ENCODE results near the gene BOLA2B. TPM values are rescaled to one million over a fixed set of nuclear protein-coding genes. Genes with fewer than 3 reads are reported as not detected.

BOLA2B gene
- polyA plus RNA-seq, 1 donor from 2014 or later = 487 TPM

DNA sequence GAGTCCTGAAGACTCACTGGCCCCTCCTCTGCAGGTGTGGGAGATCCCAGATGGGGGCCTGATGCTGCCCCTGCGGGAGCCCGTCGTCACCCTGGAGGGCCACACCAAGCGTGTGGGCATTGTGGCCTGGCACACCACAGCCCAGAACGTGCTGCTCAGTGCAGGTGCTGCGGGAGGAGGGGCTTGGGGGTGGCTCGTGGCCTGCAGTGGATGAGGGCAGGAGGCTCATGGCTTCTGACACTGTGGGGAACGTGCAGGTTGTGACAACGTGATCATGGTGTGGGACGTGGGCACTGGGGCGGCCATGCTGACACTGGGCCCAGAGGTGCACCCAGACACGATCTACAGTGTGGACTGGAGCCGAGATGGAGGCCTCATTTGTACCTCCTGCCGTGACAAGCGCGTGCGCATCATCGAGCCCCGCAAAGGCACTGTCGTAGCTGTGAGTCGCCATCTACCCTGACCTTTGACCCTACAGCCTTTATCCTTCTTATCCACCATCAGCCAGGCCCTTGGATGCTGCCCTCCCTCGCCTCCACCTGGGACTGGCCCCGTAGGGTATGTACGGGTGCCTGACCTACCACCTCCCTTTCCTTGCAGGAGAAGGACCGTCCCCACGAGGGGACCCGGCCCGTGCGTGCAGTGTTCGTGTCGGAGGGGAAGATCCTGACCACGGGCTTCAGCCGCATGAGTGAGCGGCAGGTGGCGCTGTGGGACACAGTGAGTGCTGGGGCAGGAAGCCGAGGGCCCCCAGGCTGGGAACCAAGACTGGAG lies 6.5 kb downstream of the BOLA2B start:
- no peaks in the 10 kb centered on the region for H4K20me1 ChIP-seq (ENCODE audit: insufficient read depth)
- no peak overlapping the region for H3K9ac ChIP-seq (ENCODE audit: low read length)
- H3K4me2 ChIP-seq (ENCODE audit: low read length) = no peak overlapping the region
- no peaks in the 10 kb centered on the region for H3K9me2 ChIP-seq (ENCODE audit: insufficient read depth, low read length)
- H3K9me3 ChIP-seq (ENCODE audit: low read length) = no peaks in the 10 kb centered on the region
- H3K79me2 ChIP-seq (replicated peaks; ENCODE audit: insufficient read depth, low read length) = peaks cover 9% of the 10 kb centered on the region
- no peak overlapping the region for H2AFZ ChIP-seq (ENCODE audit: low read depth, low read length)
- no peaks in the 10 kb centered on the region for H3K27me3 ChIP-seq (ENCODE audit: insufficient read depth, low read depth, low read length)
- no peaks in the 10 kb centered on the region for H3K36me3 ChIP-seq (ENCODE audit: insufficient read depth, low read length)
- no peak for TF ChIP-seq EZH2 (IDR thresholded peaks at IDR 0.05; ENCODE audit: borderline replicate concordance, insufficient read depth, low read length, poor library complexity, severe bottlenecking)
- TF ChIP-seq, protein P1, sequence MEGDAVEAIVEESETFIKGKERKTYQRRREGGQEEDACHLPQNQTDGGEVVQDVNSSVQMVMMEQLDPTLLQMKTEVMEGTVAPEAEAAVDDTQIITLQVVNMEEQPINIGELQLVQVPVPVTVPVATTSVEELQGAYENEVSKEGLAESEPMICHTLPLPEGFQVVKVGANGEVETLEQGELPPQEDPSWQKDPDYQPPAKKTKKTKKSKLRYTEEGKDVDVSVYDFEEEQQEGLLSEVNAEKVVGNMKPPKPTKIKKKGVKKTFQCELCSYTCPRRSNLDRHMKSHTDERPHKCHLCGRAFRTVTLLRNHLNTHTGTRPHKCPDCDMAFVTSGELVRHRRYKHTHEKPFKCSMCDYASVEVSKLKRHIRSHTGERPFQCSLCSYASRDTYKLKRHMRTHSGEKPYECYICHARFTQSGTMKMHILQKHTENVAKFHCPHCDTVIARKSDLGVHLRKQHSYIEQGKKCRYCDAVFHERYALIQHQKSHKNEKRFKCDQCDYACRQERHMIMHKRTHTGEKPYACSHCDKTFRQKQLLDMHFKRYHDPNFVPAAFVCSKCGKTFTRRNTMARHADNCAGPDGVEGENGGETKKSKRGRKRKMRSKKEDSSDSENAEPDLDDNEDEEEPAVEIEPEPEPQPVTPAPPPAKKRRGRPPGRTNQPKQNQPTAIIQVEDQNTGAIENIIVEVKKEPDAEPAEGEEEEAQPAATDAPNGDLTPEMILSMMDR (IDR thresholded peaks at IDR 0.05; ENCODE audit: poor library complexity, severe bottlenecking) = peak; percentile 29
- H3K4me3 ChIP-seq (ENCODE audit: low read length) = no peak overlapping the region
- no peak overlapping the region for H3K27ac ChIP-seq (ENCODE audit: low read length)
- no peaks in the 10 kb centered on the region for H3F3A ChIP-seq (ENCODE audit: insufficient read depth, low read length, poor library complexity, severe bottlenecking)

DNA sequence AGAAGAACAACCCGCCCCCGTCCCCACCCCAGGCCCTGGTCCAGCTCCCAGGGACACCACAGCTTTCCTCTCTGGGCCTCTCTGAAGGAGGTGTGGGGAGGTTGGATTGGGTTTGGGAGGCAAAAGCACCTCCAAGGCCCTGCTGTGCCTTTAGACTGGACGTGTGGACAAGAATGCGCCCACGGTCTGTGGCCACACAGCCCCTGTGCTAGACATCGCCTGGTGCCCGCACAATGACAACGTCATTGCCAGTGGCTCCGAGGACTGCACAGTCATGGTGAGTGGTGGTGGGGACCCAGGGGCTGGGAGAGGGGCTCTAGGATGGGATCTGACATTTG lies 7.1 kb downstream of the BOLA2B start:
- no peak for TF ChIP-seq POLR2AphosphoS5 (IDR thresholded peaks at IDR 0.05)
- no peak for TF ChIP-seq SMC3 (conservative IDR thresholded peaks at IDR 0.05; ENCODE audit: poor library complexity)
- no peak for TF ChIP-seq RAD21 (conservative IDR thresholded peaks at IDR 0.05)
- TF ChIP-seq, protein P1 (IDR thresholded peaks at IDR 0.05; ENCODE audit: poor library complexity, severe bottlenecking) = no peak
- no peak for TF ChIP-seq EP300 (conservative IDR thresholded peaks at IDR 0.05; ENCODE audit: poor library complexity, severe bottlenecking)
- TF ChIP-seq, protein P2, sequence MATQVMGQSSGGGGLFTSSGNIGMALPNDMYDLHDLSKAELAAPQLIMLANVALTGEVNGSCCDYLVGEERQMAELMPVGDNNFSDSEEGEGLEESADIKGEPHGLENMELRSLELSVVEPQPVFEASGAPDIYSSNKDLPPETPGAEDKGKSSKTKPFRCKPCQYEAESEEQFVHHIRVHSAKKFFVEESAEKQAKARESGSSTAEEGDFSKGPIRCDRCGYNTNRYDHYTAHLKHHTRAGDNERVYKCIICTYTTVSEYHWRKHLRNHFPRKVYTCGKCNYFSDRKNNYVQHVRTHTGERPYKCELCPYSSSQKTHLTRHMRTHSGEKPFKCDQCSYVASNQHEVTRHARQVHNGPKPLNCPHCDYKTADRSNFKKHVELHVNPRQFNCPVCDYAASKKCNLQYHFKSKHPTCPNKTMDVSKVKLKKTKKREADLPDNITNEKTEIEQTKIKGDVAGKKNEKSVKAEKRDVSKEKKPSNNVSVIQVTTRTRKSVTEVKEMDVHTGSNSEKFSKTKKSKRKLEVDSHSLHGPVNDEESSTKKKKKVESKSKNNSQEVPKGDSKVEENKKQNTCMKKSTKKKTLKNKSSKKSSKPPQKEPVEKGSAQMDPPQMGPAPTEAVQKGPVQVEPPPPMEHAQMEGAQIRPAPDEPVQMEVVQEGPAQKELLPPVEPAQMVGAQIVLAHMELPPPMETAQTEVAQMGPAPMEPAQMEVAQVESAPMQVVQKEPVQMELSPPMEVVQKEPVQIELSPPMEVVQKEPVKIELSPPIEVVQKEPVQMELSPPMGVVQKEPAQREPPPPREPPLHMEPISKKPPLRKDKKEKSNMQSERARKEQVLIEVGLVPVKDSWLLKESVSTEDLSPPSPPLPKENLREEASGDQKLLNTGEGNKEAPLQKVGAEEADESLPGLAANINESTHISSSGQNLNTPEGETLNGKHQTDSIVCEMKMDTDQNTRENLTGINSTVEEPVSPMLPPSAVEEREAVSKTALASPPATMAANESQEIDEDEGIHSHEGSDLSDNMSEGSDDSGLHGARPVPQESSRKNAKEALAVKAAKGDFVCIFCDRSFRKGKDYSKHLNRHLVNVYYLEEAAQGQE (IDR thresholded peaks at IDR 0.05; ENCODE audit: borderline replicate concordance) = no peak
- no peak for TF ChIP-seq EZH2 (IDR thresholded peaks at IDR 0.05; ENCODE audit: borderline replicate concordance, insufficient read depth, low read length, poor library complexity, severe bottlenecking)
- TF ChIP-seq MXI1 (conservative IDR thresholded peaks at IDR 0.05; ENCODE audit: poor library complexity, severe bottlenecking) = no peak
- TF ChIP-seq TAF1 (IDR thresholded peaks at IDR 0.05; ENCODE audit: low read depth) = no peak
- Histone ChIP-seq H2AFZ (ENCODE audit: low read depth, low read length) (no peak overlapping the region), H3K27ac (ENCODE audit: low read length) (no peak overlapping the region), H3F3A (ENCODE audit: insufficient read depth, low read length, poor library complexity, severe bottlenecking) (no peaks in the 10 kb centered on the region), H3K4me2 (ENCODE audit: low read length) (no peak overlapping the region), H3K9ac (ENCODE audit: low read length) (no peak overlapping the region), H3K27me3 (ENCODE audit: insufficient read depth, low read depth, low read length) (no peaks in the 10 kb centered on the region), H4K20me1 (ENCODE audit: insufficient read depth) (no peaks in the 10 kb centered on the region), H3K4me3 (ENCODE audit: low read length) (no peak overlapping the region), H3K36me3 (ENCODE audit: insufficient read depth, low read length) (no peaks in the 10 kb centered on the region), H3K9me2 (ENCODE audit: insufficient read depth, low read length) (no peaks in the 10 kb centered on the region), H3K9me3 (ENCODE audit: low read length) (no peaks in the 10 kb centered on the region), H3K79me2 (replicated peaks; ENCODE audit: insufficient read depth, low read length) (peaks cover 9% of the 10 kb centered on the region)

Data from neural cell (in vitro differentiated cells).